Smooth muscle cell (in vitro differentiated cells): Measurements from ENCODE around the gene H2BK1. TPM values are rescaled to one million over a fixed set of nuclear protein-coding genes. Genes with fewer than 3 reads are reported as not detected.

Source experiments
- DNase-seq: peaks from one replicate; lab custom pipeline; 2025; ENCODE audit not compliant: unreplicated experiment; lab: John Stamatoyannopoulos, UW
- H2AFZ ChIP-seq: fragments of 200-600 bp; sonication (generic); 2 replicates; pipeline ENCODE4 v1.6.0; 2016; ENCODE audit warnings: antibody characterized with exemption, low read depth, mild to moderate bottlenecking
- H3F3A ChIP-seq: fragments of 200-600 bp; sonication (generic); 2 replicates; pipeline ENCODE4 v1.6.0; 2017; ENCODE audit warnings: antibody characterized with exemption, low read depth
- H3K27ac ChIP-seq: fragments of 200-600 bp; sonication (generic); 2 replicates; pipeline ENCODE4 v1.5.1; 2016; ENCODE audit warnings: low read depth, mild to moderate bottlenecking
- H3K27me3 ChIP-seq: fragments of 200-600 bp; sonication (generic); 2 replicates; pipeline ENCODE4 v1.6.1; 2016; ENCODE audit warnings: low read depth, mild to moderate bottlenecking
- H3K36me3 ChIP-seq: fragments of 200-600 bp; sonication (generic); 2 replicates; pipeline ENCODE4 v1.5.1; 2016; ENCODE audit warnings: low read depth
- H3K4me1 ChIP-seq: fragments of 200-600 bp; sonication (generic); 2 replicates; pipeline ENCODE4 v1.5.1; 2016; ENCODE audit warnings: low read depth
- H3K4me2 ChIP-seq: fragments of 200-600 bp; sonication (generic); 2 replicates; pipeline ENCODE4 v1.6.0; 2016; ENCODE audit warnings: mild to moderate bottlenecking
- H3K4me3 ChIP-seq: fragments of 200-600 bp; sonication (generic); 2 replicates; pipeline ENCODE4 v1.5.1; 2016; ENCODE audit warnings: mild to moderate bottlenecking
- H3K79me2 ChIP-seq: fragments of 200-600 bp; sonication (generic); 2 replicates; pipeline ENCODE4 v1.6.0; 2016; ENCODE audit warnings: low read depth, mild to moderate bottlenecking
- H3K9ac ChIP-seq: fragments of 200-600 bp; sonication (generic); 2 replicates; pipeline ENCODE4 v1.6.0; 2016; ENCODE audit warnings: low read depth
- H3K9me3 ChIP-seq: fragments of 200-600 bp; sonication (generic); replicated peaks from 2 replicates; pipeline ENCODE4 v1.5.1; 2016; ENCODE audit warnings: low read depth
- H4K20me1 ChIP-seq: fragments of 200-600 bp; sonication (generic); 2 replicates; pipeline ENCODE4 v1.6.0; 2016; ENCODE audit warnings: low read depth
- CTCF ChIP-seq: fragments of 200-600 bp; sonication (generic); IDR thresholded peaks from 2 replicates; pipeline ENCODE4 v1.5.1; 2017; ENCODE audit warnings: borderline replicate concordance, mild to moderate bottlenecking, antibody characterized with exemption; ENCODE audit not compliant: insufficient read depth, poor library complexity, severe bottlenecking
- WGBS: methylation state at CpG from one replicate; pipeline ENCODE4 v1.1.7; 2016; ENCODE audit warnings: low lambda C conversion rate; 5-methylcytosine and 5-hydroxymethylcytosine counted together
- polyA plus RNA-seq: library from polyadenylated mRNA; unstranded; fragments of >200 nt; fragmentation: Nextera tagmentation; extraction: Ambion mirVana; gene quantifications from 2 replicates; pipeline ENCODE4 v1.2.1, GENCODE V29; 2016
- total RNA-seq: library from RNA; depleted of rRNA; stranded (reverse); fragments of >200 nt; gene quantifications from 2 replicates; pipeline ENCODE4 v1.2.3, GENCODE V29; 2014

The H2BK1 gene
- total and polyA plus RNA-seq, 2 experiments from 2014 or later, result not detected

GRCh38 chr7:151207804-151208203 lies 2.5 kb downstream of the H2BK1 start:
- no peak overlapping the region for H2AFZ ChIP-seq
- DNase-seq, result no peak
- H3K36me3 ChIP-seq, result no peaks in the 10 kb centered on the region
- 96% methylated on average over 12 of the region's 12 CpGs for WGBS
- no peaks in the 10 kb centered on the region for H4K20me1 ChIP-seq
- no peaks in the 10 kb centered on the region for H3K4me1 ChIP-seq
- no peaks in the 10 kb centered on the region for H3F3A ChIP-seq
- no peaks in the 10 kb centered on the region for H3K79me2 ChIP-seq
- no peak overlapping the region for H3K9ac ChIP-seq
- H3K27ac ChIP-seq, result no peak overlapping the region
- peaks cover 6% of the 10 kb centered on the region for H3K27me3 ChIP-seq
- H3K4me3 ChIP-seq, result no peak overlapping the region
- H3K9me3 ChIP-seq, result no peaks in the 10 kb centered on the region
- TF ChIP-seq CTCF, result no peak
- H3K4me2 ChIP-seq, result no peak overlapping the region

DNA sequence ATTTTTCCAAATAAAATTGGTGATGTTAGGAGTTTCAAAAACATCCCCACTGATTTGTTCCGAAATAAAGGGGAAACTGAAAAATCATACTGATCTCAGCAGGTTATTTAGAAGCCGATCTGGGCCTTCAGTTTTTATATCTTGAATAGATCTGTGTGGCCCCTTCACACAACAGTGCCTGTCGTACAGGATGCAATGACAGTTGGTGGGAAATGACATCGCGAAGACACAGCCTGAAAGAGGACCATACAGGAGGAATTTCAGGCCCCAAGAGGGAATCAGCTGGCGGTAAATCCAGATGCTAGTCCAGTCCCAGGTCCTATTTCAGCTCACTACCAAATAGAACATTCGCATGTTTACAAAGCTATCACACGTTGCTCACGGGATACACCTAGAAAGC lies 3.0 kb downstream of the H2BK1 start:
- no peaks in the 10 kb centered on the region for H3K4me1 ChIP-seq
- H2AFZ ChIP-seq, result no peak overlapping the region

DNA sequence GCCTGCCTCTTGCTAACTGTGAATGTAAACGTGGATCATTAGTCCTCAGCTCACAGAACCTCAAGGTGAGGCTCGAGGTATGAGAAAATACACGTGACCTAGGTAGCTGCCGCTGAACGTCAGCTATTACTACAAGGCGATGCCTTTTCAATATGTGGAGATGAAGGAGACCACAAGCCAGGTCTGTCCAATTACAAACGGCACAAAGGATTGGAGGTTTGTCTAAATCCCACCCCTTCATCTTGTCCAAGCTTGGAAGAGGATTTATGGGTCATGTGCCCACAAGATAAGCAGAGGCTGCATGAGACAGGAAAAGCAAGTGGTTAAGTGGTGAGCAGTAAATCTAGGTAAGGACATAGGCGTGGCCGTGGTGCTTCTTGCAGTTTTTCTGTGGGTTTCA lies 3.4 kb downstream of the H2BK1 start:
- no peaks in the 10 kb centered on the region for H3K9me3 ChIP-seq
- TF ChIP-seq CTCF, result no peak
- H4K20me1 ChIP-seq, result no peaks in the 10 kb centered on the region
- H3K9ac ChIP-seq, result no peak overlapping the region
- WGBS, result 81% methylated on average over 9 of the region's 9 CpGs
- H3K4me3 ChIP-seq, result no peak overlapping the region
- H2AFZ ChIP-seq, result no peak overlapping the region
- no peaks in the 10 kb centered on the region for H3K36me3 ChIP-seq
- H3F3A ChIP-seq, result no peaks in the 10 kb centered on the region
- H3K27ac ChIP-seq, result no peak overlapping the region
- H3K79me2 ChIP-seq, result no peaks in the 10 kb centered on the region
- H3K27me3 ChIP-seq, result peaks cover 6% of the 10 kb centered on the region
- no peak for DNase-seq
- H3K4me2 ChIP-seq, result no peak overlapping the region
- H3K4me1 ChIP-seq, result no peaks in the 10 kb centered on the region

More for the DNA sequence above, 3.0 kb downstream of the H2BK1 start:
- Histone ChIP-seq H3K4me2 (no peak overlapping the region), H4K20me1 (no peaks in the 10 kb centered on the region), H3K27me3 (peaks cover 6% of the 10 kb centered on the region), H3K9ac (no peak overlapping the region), H3K9me3 (no peaks in the 10 kb centered on the region), H3K79me2 (no peaks in the 10 kb centered on the region), H3K4me3 (no peak overlapping the region), H3K36me3 (no peaks in the 10 kb centered on the region), H3F3A (no peaks in the 10 kb centered on the region), H3K27ac (no peak overlapping the region)
- no peak for TF ChIP-seq CTCF
- DNase-seq, result no peak
- 85% methylated on average over 9 of the region's 9 CpGs for WGBS

DNA sequence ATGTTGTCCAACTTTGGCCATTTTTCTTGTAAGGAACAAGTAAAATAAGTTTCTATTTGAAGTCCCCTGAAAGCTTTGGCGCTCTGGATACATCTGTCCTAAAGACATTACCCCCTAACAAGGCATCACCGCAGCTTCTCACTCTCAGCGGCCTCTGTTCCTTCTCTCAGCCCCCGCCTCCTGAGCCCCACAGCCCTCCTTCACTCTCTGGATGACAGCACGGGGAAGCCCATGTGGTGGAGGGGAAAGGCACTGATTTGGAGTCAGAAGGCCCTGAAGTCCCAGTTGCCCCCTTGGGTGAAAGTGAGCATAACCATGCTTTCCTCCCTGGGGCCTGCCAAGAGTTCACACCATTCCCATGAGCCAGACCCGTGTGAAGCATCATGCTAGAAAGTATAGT lies 4.6 kb downstream of the H2BK1 start:
- no peak overlapping the region for H2AFZ ChIP-seq
- H3K9me3 ChIP-seq, result no peaks in the 10 kb centered on the region
- H4K20me1 ChIP-seq, result no peaks in the 10 kb centered on the region
- no peaks in the 10 kb centered on the region for H3K4me1 ChIP-seq
- no peak overlapping the region for H3K4me2 ChIP-seq
- no peak overlapping the region for H3K27ac ChIP-seq
- WGBS, result 80% methylated on average over 6 of the region's 6 CpGs
- H3F3A ChIP-seq, result no peaks in the 10 kb centered on the region
- no peak for TF ChIP-seq CTCF
- H3K9ac ChIP-seq, result no peak overlapping the region
- H3K36me3 ChIP-seq, result no peaks in the 10 kb centered on the region
- no peak for DNase-seq
- no peaks in the 10 kb centered on the region for H3K79me2 ChIP-seq
- H3K4me3 ChIP-seq, result no peak overlapping the region
- peaks cover 6% of the 10 kb centered on the region for H3K27me3 ChIP-seq
